ENCODE results near the gene EVC2. TPM values are rescaled to one million over a fixed set of nuclear protein-coding genes. Genes with fewer than 3 reads are reported as not detected.

EVC2 gene
- total and polyA plus RNA-seq, 2 donors (not counting 1 experiment from before 2014, with no cell fraction given): 1.4 to 16.5 TPM

DNA sequence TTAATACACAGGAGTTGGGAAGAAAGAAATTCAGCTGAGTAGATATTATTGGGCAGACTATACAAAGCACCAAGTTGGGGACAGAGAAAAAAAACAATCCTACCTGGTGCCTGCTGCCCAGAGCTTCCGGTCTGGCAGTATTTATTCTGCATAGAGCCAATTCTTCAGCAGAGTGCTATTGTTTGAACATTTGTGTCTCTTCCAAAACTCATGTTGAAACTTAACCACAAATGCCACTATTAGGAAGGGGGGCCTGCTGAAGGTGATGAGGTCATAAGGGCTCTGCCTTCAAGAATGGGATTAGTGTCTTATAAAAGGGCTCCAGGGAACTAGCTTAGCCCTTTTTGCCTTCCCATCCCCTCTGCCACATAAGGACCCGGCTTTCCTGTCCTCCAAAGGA, 136.2 kb downstream of the EVC2 start:
- TF ChIP-seq EZH2 (IDR thresholded peaks at IDR 0.05; ENCODE audit: low read length, missing control alignments): no peak
- TF ChIP-seq, protein P1, sequence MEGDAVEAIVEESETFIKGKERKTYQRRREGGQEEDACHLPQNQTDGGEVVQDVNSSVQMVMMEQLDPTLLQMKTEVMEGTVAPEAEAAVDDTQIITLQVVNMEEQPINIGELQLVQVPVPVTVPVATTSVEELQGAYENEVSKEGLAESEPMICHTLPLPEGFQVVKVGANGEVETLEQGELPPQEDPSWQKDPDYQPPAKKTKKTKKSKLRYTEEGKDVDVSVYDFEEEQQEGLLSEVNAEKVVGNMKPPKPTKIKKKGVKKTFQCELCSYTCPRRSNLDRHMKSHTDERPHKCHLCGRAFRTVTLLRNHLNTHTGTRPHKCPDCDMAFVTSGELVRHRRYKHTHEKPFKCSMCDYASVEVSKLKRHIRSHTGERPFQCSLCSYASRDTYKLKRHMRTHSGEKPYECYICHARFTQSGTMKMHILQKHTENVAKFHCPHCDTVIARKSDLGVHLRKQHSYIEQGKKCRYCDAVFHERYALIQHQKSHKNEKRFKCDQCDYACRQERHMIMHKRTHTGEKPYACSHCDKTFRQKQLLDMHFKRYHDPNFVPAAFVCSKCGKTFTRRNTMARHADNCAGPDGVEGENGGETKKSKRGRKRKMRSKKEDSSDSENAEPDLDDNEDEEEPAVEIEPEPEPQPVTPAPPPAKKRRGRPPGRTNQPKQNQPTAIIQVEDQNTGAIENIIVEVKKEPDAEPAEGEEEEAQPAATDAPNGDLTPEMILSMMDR (conservative IDR thresholded peaks at IDR 0.05 in 1 of 2, IDR thresholded peaks at IDR 0.05 in 1 of 2; ENCODE audit: low read depth in 1 of 2, low read length in 2 of 2): no peak
- Histone ChIP-seq H3K36me3 (ENCODE audit: control insufficient read depth, insufficient read depth, low read length) (peaks cover 5% of the 10 kb centered on the region), H2AFZ (ENCODE audit: low read length) (no peak overlapping the region), H3K9ac (ENCODE audit: insufficient read depth, low read length) (no peak overlapping the region), H3K4me3 (replicated peaks in 1 of 4; ENCODE audit: control extremely low read depth in 1 of 4, insufficient read depth in 1 of 4, low read depth in 3 of 4, low read length in 4 of 4) (no peak overlapping the region), H3K79me2 (ENCODE audit: control insufficient read depth, insufficient read depth, low read length) (no peaks in the 10 kb centered on the region), H3K4me2 (ENCODE audit: extremely low read depth, insufficient read depth, low read length) (no peak overlapping the region), H4K20me1 (ENCODE audit: control insufficient read depth, extremely low read depth, insufficient read depth, low read length) (no peaks in the 10 kb centered on the region), H3K9me3 (ENCODE audit: control insufficient read depth, insufficient read depth, low read depth, low read length) (no peaks in the 10 kb centered on the region), H3K27me3 (ENCODE audit: control insufficient read depth, insufficient read depth, low read length) (no peaks in the 10 kb centered on the region), H3K27ac (ENCODE audit: insufficient read depth, low read length) (no peak overlapping the region), H3K4me1 (ENCODE audit: control insufficient read depth, extremely low read depth, insufficient read depth, low read length) (no peaks in the 10 kb centered on the region)
- DNase-seq (ENCODE audit: low read depth in 2 of 2): peak in 1 of 2 donors; percentile 30

DNA sequence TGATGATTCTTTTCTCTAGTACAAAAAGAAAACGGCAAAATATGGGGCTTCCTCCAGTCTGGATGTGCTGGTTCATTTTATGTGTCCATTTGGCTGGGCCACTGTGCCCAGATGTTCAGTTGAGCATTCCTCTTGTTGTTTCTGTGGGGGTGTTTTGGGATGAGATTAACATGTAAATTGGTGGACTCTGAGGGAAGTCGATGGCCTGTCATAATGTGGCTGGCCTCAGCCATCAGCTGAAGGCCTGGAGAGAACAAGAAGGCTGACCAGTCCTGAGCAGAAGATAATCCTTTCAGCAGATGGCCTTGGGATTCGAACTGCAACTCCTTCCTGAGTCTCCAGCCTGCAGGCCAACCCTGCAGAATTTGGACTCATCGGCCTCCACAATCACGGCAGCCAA, 136.7 kb downstream of the EVC2 start:
- Histone ChIP-seq H3K9ac (ENCODE audit: insufficient read depth, low read length) (no peak overlapping the region), H3K9me3 (ENCODE audit: control insufficient read depth, insufficient read depth, low read depth, low read length) (no peaks in the 10 kb centered on the region), H3K4me2 (ENCODE audit: extremely low read depth, insufficient read depth, low read length) (no peak overlapping the region), H4K20me1 (ENCODE audit: control insufficient read depth, extremely low read depth, insufficient read depth, low read length) (no peaks in the 10 kb centered on the region), H3K4me1 (ENCODE audit: control insufficient read depth, extremely low read depth, insufficient read depth, low read length) (no peaks in the 10 kb centered on the region), H3K27ac (ENCODE audit: insufficient read depth, low read length) (no peak overlapping the region), H2AFZ (ENCODE audit: low read length) (no peak overlapping the region), H3K36me3 (ENCODE audit: control insufficient read depth, insufficient read depth, low read length) (peaks cover 5% of the 10 kb centered on the region), H3K4me3 (replicated peaks in 1 of 4; ENCODE audit: control extremely low read depth in 1 of 4, insufficient read depth in 1 of 4, low read depth in 3 of 4, low read length in 4 of 4) (no peak overlapping the region), H3K27me3 (ENCODE audit: control insufficient read depth, insufficient read depth, low read length) (no peaks in the 10 kb centered on the region), H3K79me2 (ENCODE audit: control insufficient read depth, insufficient read depth, low read length) (no peaks in the 10 kb centered on the region)
- DNase-seq (ENCODE audit: low read depth in 2 of 2): no peak
- TF ChIP-seq, protein P1 (conservative IDR thresholded peaks at IDR 0.05 in 1 of 2, IDR thresholded peaks at IDR 0.05 in 1 of 2; ENCODE audit: low read depth in 1 of 2, low read length in 2 of 2): no peak
- TF ChIP-seq EZH2 (IDR thresholded peaks at IDR 0.05; ENCODE audit: low read length, missing control alignments): no peak

GRCh38 chr4:5569451-5569850, 138.9 kb downstream of the EVC2 start:
- Histone ChIP-seq H2AFZ (ENCODE audit: low read length) (no peak overlapping the region), H3K36me3 (ENCODE audit: control insufficient read depth, insufficient read depth, low read length) (peaks cover 5% of the 10 kb centered on the region), H3K27me3 (ENCODE audit: control insufficient read depth, insufficient read depth, low read length) (no peaks in the 10 kb centered on the region), H3K9ac (ENCODE audit: insufficient read depth, low read length) (no peak overlapping the region), H3K4me2 (ENCODE audit: extremely low read depth, insufficient read depth, low read length) (no peak overlapping the region), H3K4me3 (replicated peaks in 1 of 4; ENCODE audit: control extremely low read depth in 1 of 4, insufficient read depth in 1 of 4, low read depth in 3 of 4, low read length in 4 of 4) (no peak overlapping the region), H3K4me1 (ENCODE audit: control insufficient read depth, extremely low read depth, insufficient read depth, low read length) (no peaks in the 10 kb centered on the region), H3K9me3 (ENCODE audit: control insufficient read depth, insufficient read depth, low read depth, low read length) (no peaks in the 10 kb centered on the region), H4K20me1 (ENCODE audit: control insufficient read depth, extremely low read depth, insufficient read depth, low read length) (no peaks in the 10 kb centered on the region), H3K27ac (ENCODE audit: insufficient read depth, low read length) (no peak overlapping the region), H3K79me2 (ENCODE audit: control insufficient read depth, insufficient read depth, low read length) (no peaks in the 10 kb centered on the region)
- TF ChIP-seq, protein P1 (conservative IDR thresholded peaks at IDR 0.05 in 1 of 2, IDR thresholded peaks at IDR 0.05 in 1 of 2; ENCODE audit: low read depth in 1 of 2, low read length in 2 of 2): no peak
- no peak for TF ChIP-seq EZH2 (IDR thresholded peaks at IDR 0.05; ENCODE audit: low read length, missing control alignments)
- no peak for DNase-seq (ENCODE audit: low read depth in 2 of 2)
